HG03064 (cell line): ENCODE results near the gene HSPA1L.

ENCODE experiments used
- ATAC-seq: cut with Tn5 transposase; IDR thresholded peaks from one replicate; pipeline ENCODE4 v1.9.1; 2021; ENCODE audit warnings: low read depth; ENCODE audit not compliant: unreplicated experiment

HSPA1L gene

DNA sequence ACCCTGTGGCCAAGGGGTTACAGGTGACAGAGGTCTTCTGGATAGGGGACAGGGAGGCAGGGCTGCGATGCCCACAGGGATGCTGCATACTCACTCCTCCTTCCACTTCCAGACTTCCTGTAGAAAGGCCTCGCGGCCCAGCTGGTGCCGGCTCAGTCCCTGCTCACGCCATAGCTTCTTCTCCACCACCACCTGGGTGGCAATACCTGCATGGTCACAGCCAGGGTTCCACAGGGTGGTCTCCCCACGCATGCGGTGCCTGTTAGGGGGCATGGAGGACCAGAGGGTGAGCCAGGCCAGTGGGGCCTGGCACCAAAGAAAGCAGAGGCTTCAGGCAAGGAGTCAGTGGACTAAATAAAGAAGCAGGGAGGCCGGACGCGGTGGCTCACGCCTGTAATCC, 29.6 kb downstream of the HSPA1L start:
- ATAC-seq = no peak

DNA sequence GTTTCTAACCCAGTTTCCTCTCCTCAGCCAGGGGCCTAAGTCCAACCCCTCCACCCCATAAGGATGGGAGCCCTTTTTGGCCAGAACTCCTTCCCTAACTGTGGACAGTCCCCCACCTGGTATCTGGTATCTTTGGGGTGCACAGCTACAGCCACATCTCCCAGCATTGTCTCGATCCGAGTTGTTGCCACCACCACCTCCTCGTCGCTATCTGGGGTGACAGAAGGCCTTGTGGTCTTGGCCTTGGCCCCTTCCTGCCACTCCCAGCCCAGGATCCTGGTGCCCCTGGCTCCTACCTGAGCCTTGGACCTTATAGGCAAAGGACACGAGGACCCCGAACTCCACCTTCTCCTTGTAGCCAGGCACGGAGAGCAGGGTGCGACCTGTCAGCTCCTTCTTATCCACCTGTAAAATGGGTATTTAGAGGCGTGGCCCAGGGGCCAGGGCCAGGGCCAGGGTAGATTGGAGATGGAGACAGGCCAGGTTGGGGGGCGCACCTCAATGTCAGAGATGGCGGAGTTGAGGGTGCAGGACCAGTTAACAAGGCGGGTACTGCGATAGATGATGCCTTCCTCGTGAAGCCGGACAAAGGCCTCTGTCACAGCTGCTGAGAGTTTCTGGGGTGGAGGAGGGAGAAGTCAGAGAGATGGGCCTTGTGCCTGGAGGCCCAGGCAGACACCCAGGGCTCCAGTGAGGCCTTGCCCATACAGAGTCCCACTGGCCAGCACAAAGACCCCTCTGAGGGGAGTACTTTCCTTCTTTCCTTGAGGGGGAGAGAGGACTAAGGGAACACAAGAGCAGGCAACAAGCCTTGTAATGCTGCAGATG, 30.8 kb downstream of the HSPA1L start:
- ATAC-seq = no peak

DNA sequence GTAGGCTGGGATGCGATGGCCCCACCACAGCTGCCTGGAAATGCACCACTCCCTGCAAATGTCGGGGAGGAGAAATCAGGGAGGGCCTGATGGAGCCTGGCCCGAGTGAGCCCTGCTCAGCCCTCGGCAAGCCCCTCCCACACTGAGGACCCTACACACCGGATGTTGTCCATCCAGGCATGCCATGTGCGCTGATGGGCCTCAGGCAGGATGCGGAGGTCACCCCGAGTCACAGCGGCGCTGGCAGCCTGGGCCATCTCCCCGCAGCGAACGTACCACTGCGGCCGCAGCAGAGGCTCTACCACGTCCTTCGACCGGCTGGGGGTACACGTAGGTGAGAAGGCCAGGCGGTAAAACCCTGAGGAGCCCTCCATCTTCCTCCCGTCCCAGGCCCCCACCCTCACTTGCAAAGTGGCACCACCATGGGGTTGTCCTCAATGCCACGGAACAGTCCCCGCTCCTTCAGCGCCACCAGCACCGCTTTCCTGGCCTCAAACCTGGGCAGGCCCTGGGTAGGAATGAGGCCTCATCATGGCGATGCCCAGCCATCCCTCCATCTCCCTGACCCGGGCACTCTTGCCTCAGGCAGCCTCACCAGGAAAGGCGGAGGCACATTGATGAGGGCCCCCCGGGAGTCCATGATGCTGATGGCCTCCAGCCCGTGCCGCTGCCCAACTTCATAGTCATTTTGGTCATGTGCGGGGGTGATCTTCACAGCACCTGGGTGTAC, 32.8 kb downstream of the HSPA1L start:
- no peak for ATAC-seq

DNA sequence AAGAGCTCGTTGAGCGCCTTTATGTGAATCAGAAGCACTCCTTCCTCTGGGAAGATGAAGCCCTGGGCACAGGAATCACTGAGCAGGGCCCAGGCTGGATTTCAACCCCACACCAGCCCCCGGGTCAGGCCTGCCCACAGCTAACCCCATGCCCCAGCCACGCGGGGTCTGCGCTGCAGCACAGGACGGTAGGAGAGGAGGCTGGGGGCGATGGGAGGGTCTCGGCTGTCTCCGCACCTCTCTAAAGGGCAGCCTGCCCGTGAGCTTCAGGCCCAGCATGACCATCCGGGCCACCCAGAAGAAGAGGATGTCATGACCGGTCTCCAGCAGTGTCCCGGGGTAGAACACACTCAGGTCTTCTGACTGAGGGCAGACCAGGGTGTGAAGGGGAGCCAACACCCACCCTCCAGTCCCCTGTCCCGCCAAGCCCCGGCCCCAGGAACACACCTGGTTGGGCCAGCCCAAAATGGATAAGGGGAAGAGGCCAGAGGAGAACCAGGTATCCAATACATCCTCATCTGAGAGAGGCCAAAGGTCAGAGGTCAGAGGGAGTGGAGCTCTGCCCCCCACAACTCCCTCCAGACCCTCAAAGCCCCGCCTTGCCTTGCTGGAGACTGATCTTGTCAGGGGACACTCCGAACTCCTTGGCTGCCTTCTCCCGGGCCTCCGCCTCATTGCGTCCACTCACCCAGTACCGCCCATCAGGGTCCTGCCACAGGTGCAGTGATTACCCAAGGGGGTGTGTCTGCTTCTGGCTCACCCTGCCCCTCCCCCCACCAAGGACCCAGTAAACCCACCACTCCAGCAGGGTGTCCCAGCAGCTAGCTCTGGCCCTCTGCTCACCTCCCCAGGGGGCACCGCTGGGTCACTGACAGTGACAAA, 33.6 kb downstream of the HSPA1L start:
- ATAC-seq = no peak

DNA sequence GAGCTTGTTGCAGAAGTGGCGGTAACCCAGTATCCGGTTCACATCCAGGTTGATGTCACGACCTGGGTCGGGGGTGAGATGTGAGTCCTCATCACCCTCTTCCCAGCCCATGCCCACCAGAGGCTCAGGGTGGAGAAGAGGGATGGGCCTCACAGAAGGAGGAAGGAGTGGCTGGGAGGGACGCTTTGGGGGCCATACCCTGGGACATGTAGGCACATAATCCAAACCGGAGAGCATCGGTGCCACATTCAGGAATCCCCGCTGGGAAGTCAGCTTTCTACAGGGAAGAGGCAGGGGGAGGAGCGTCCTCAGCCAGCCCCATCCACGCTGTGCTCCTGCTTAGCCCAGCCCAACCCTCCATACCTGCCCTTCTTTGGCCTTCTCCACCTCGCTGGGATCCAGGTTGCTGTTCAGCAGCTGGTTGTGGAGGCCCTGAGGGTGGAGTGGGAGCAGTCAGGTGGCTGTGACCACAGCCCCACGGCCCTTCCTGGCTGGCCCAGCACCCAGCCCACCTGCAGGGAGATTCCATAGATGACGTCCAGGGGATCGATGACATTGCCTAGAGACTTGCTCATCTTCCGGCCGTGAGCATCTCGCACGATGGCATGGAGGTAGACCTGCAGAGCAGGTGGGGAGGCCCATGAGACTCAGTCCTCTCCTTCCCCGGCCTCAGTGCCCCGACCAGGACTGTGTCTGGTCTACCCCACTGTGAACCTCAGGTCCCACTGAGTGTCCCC, 34.4 kb downstream of the HSPA1L start:
- ATAC-seq = no peak

DNA sequence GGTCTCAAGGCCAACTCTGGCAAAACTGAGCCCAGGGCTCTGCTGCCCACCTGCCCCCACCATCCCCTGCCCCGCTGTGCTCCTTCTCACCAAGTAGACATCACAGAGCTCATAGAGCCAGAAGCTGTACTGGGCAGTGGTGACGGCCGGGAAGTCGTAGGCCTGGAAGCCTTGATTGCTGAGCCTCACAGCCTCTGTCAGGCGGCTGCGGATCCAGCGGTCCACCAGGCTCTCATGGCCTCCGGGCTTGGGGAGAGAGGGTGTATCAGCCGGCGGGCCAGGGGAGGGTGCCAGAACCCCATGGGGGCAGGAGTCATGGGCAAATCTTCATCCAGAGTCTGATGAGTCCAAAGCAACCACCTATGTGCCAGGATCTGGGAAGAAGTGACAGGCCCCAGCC, 35.2 kb downstream of the HSPA1L start:
- no peak for ATAC-seq

DNA sequence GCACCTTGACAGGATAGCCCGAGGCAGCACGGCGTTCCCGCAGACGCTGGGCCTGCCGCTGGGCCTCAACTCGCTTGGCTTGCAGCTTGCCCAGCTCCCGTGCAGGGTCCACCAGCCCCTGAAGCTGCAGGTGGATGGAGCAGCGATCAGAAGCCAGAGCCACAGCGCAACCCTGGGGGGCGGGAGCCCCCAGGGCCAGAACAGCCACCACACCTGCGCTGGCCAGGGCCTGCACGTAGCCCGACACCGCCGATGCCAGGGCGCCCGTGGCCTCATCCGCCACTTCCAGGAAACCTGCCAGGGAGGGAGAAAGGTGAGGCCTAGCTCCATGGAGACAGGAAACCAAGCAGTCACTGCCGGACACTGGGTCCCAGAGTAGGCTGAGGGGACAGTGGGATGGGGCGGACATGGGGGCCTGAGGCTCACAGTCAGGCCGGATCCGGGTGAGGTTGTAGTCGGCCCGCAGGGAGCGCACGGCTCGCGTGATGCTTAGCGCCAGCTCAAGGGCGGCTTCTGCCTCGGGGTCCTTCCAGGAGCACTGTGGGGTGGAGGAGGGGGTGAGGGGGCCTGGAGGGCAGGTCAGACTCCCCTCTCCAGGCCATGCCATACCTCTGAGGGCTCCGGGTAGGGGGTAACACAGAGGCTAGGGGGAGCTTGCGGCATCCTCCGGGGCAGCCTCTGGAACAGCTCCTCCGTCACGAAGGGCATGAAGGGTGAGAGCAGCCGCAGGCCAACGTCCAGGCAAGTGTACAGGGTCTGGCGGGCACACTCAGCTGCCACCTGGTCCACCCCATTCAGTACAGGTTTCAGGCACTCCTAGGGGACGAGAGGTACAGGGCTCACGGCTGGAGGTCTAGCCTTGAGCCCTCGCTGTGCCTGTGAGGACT, 35.8 kb downstream of the HSPA1L start:
- no peak for ATAC-seq

DNA sequence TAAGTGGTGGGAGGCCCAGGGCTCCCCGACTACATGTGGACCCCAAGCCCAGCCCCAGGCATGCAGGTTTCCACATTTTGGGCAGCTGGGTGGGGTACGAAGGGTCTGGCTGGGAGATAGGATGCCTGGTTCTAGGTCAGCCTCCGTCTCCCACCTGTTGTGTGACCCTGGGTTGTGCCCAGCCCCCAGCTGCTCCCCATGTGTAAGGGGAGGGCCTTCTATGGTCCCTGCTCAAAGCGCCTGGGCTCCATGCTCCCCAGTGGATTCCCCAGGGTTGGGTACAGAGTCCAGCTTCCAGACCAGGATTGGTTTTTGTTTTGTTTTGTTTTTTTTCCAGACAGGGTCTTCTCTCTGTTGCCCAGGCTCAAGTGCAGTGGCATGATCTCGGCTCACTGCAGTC, 36.9 kb downstream of the HSPA1L start:
- ATAC-seq = no peak

DNA sequence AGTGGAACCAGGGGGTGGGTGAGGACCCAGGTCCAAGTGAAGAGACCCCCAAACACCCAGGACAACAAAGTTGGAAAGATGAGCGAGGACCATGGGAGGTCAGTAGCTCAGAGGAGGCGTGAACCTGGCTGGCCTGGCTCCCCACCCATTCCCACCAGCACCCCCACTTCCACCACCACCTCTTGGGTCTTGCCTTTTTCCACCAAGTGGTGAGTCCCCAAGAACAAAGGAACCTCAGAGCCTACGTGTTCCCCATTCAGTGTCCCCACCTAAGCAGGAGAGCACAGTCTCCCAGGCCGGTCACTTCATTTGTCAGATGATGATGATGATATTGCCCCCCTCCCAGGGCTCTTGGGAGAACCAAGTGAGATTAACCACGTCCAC, 37.4 kb downstream of the HSPA1L start:
- ATAC-seq = no peak

DNA sequence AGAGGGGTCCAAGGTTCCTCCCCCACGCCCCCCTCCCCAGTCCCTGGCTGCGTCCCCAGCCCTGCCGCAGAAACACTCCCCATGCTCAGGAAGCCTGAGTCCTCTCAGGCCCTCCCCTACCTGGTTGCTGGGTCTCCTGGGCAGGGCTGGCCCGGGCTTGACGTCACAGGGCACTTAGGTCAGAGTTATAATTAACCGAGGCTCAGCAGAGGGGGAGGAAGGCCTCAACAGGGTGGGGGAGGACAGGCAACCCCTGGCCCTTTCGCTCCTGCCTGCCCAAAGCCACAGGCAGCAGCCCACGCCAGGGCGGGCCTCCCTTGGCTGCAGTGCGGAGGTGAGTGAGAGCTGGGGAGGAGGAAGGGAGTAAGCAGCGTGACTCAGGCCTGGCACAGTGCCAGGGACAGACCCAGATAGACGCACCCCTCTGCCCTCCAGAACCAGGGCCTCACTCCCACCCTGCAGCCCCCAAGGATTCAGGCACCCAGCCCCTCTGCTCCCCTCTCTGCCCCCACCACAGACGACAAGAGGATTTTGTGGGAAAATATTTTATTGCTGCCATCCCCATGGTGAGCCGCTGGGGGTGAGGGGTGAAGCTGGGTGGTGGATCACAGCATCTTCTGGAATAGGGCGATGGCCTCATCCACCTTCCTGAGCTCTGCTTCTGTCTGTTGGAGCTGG, 38.0 kb downstream of the HSPA1L start, which contains the start of gene VWA7:
VWA7 (minus strand) TSS at position 340 of the 678 bp plus-strand sequence. CDS start 549 bp downstream, outside the sequence.
- ATAC-seq = no peak

DNA sequence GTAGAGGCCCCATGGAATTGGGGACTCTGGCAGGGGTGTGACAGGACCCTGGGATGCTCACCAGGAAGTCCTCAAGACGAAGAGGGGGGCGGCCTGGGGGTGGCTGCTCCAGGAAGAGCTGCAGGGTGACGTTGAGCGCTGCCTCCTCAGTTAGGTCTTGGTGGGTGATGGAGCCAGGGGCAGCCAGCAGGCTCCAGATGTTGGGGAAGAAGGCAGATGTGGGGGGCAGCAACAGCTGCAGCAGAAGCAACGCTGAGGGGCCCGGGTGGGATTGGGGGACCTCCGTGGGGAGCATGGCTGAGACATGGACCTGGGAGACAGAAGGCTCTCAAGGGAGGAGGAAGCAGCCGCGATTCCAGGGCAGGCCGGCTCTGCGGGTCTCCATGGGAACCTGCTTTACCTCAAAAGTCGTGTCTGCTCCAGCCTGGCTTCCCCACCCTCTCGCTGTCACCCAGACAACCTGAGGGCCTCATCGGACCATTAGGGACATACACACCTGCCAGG, 38.5 kb downstream of the HSPA1L start:
- ATAC-seq = no peak

DNA sequence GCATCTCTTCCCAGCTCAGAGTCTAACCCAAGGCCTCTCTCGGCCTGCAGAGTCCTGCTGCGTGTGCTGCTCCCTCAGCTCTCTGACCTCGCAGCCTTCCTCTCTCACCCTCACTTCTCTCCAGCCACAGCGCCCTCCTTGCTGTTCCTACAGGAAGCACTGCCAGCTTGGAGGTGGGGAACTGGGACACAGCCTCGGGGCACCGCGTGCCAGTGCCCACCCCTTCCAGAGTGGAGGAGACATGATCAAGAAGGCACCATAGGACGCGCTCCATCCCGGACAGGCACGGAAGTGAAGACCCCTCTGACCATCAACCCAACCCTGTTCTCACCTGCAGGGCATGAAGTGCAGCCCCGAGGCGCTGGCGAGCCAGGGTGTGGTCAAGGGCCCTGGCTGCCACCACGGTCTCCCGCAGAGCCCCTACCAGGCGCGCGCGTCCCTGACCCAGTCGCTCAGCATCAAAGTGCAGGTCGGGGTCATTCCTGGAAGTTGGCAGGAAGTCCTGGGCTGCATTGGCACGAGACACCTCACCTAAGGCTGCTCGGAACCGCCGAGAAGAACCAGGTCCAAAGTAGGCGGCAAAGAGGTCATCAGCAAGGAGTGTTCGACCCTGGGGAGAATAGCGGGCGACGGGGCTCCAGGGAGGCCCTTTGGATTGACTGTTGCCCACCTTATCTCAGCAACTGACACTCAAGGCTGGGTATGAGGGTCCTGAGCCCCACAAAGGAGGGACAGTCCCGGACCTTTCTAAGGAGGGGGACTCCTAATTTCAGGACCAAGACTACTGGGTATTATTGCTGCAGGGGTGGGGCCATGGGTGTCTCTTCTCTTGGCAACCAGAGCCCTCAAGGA, 39.2 kb downstream of the HSPA1L start:
- no peak for ATAC-seq

DNA sequence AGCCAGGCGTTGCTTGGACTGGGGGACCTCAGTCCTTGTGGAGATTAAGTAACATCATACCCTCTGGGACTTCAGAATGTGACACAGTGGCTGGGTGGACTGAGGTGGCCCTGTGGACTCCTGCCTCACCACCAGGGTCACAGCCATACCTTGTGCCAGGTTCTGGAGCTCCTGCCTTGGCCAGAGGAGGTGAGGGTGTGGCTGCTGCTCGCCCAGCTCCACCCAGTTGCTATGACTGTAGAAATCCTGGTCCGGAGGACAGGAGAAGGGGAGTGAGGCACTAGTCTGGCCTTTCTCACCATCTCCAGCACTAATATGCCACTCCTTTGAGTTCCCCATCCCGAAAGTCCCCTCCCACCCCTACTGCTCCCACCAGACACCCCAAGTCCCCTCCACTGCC, 39.9 kb downstream of the HSPA1L start:
- ATAC-seq = no peak

DNA sequence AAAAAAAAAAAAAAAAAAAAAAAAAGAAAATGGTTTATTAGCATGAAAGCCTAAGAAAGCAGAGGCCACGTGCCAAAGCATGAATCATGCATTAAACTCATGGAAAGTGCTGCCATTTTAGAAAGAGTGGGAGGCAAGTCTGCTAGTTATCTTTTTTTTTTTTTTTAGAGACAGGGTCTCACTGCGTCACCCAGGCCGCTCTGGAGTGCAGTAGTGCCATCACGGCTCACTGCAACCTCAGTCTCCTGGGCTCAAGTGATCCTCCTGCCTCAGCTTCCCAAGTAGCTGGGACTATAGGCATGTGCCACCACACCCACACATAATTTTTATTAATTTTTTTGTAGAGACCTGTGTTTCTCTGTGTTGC, 43.1 kb downstream of the HSPA1L start:
- no peak for ATAC-seq

DNA sequence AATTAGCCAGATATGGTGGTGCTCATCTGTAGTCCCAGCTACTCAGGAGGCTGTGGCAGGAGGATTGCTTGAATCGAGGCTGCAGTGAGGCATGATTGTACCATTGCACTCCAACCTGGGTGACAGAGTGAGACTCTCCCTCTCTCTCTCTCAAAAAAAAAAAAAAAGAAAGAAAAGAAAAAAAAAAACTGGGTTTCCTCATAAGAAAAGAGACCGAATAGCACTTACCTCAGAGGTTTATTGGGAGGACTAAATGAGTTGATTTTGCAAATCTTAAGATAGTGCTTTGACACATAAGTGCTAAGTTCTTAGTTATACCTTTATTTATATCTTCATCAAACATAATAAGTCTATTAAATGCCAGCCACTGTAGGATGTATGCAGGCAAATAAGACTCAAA, 44.2 kb downstream of the HSPA1L start:
- ATAC-seq = no peak

DNA sequence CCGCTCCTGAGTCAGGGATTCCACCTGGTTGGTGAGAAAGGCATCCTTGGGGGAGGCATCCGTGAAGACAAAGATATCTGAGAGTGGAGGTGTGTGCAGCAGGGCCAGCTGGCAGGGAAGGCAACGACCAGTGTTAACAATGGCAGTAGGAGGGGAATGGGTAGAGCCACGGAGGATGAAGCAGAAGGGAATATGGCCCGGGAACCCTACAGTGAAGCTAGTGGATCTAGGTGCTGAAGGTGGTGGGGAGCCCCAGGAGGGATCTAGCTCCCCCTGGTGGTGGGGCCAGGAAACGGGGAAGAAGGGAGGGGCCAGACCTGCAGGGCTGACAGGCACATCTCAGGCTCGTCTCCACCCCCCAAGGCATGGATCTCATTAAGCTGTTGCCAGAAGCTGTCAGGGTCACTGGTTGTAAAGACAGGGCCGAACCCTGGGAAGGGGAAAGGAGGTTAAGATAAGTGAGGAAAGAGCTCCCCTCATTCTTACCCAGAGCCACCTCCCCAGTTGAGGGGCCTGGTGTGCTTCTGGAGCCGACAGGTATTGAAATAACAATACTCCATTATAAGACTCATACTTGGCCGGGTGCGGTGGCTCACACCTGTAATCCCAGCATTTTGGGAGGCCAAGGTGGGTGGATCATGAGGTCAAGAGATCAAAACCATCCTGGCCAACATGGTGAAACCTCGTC, 45.3 kb downstream of the HSPA1L start:
- ATAC-seq = no peak
